HCT116 (cell line): Measurements from ENCODE around the gene TMEM254.

Source experiments
- CEBPB ChIP-seq: IDR thresholded peaks from 2 replicates; pipeline ENCODE4 v1.6.1; 2012; ENCODE audit warnings: low read depth
- ELF1 ChIP-seq: IDR thresholded peaks from 2 replicates; pipeline ENCODE4 v1.6.1; 2012; ENCODE audit warnings: low read depth, borderline replicate concordance
- EZH2 ChIP-seq: fragments of 200-600 bp; sonication (generic); IDR thresholded peaks from 2 replicates; pipeline ENCODE4 v1.6.1; 2017; ENCODE audit warnings: antibody characterized with exemption, mixed run types
- POLR2A ChIP-seq: IDR thresholded peaks from 2 replicates; pipeline ENCODE4 v1.7.0; 2011; ENCODE audit warnings: borderline replicate concordance; ENCODE audit not compliant: insufficient read depth, insufficient read length; ENCODE audit errors: extremely low read depth
- POLR2AphosphoS5 ChIP-seq: IDR thresholded peaks from 2 replicates; pipeline ENCODE4 v1.6.1; 2011; ENCODE audit warnings: mild to moderate bottlenecking, low read depth, low read length, moderate library complexity
- RAD21 ChIP-seq: IDR thresholded peaks from 2 replicates; pipeline ENCODE4 v1.6.1; 2012; ENCODE audit warnings: low read depth, mild to moderate bottlenecking
- SIN3A ChIP-seq: IDR thresholded peaks from 2 replicates; pipeline ENCODE4 v1.6.1; 2012; ENCODE audit warnings: low read depth
- TF ChIP-seq, protein P1 (sequence below), 3 experiments: fragments of 200-600 bp in 1 of 3; sonication (generic) in 1 of 3; IDR thresholded peaks in 2 of 3; conservative IDR thresholded peaks in 1 of 3; 2 replicates each; pipeline ENCODE4 v1.5.1; 2012 to 2017; ENCODE audit warnings: low read depth in 2 of 3, low read length in 2 of 3, antibody characterized with exemption in 1 of 3, borderline replicate concordance in 1 of 3, control low read depth in 1 of 3, mild to moderate bottlenecking in 1 of 3, mixed read lengths in 1 of 3, mixed run types in 1 of 3, moderate library complexity in 1 of 3; ENCODE audit not compliant: insufficient read depth in 1 of 3

DNA sequence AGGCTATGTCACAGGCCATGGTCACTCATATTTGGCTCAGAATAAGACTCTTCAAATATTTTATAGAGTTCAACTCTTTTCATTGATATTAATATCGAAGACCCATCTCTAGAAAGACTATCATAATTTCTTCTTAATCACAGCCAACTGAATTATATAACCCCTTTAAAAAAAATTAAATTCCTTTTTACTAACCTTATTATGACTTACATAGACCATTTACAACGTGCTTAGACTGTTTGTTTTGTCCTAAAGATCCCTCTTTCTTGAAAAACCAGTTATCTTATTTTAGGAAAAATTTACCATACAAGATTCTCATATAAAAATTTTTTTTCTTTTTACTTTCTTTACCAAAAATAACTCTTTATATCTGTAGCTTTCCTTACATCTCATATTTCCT, 10.2 kb upstream of the TMEM254 start:
- no peak for TF ChIP-seq SIN3A
- no peak for TF ChIP-seq POLR2AphosphoS5
- TF ChIP-seq, protein P1, sequence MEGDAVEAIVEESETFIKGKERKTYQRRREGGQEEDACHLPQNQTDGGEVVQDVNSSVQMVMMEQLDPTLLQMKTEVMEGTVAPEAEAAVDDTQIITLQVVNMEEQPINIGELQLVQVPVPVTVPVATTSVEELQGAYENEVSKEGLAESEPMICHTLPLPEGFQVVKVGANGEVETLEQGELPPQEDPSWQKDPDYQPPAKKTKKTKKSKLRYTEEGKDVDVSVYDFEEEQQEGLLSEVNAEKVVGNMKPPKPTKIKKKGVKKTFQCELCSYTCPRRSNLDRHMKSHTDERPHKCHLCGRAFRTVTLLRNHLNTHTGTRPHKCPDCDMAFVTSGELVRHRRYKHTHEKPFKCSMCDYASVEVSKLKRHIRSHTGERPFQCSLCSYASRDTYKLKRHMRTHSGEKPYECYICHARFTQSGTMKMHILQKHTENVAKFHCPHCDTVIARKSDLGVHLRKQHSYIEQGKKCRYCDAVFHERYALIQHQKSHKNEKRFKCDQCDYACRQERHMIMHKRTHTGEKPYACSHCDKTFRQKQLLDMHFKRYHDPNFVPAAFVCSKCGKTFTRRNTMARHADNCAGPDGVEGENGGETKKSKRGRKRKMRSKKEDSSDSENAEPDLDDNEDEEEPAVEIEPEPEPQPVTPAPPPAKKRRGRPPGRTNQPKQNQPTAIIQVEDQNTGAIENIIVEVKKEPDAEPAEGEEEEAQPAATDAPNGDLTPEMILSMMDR (IDR thresholded peaks at IDR 0.05 in 2 of 3, conservative IDR thresholded peaks at IDR 0.05 in 1 of 3; ENCODE audit: borderline replicate concordance in 1 of 3, insufficient read depth in 1 of 3, low read depth in 2 of 3, low read length in 2 of 3), result no peak
- TF ChIP-seq POLR2A, result no peak
- TF ChIP-seq RAD21, result no peak
- no peak for TF ChIP-seq EZH2
- no peak for TF ChIP-seq ELF1
- no peak for TF ChIP-seq CEBPB
